Measurements from ENCODE around the gene TMPRSS6.
A peak's percentile ranks its signal among the peaks of the same experiment; 100 is the strongest.

TMPRSS6 gene

GRCh38 chr22:37109242-37109917 lies at the start of gene TMPRSS6:
TMPRSS6 (minus strand) TSS chr22:37109713; CDS start chr22:37103417, 6,296 bp downstream.
- DNase-seq: peak; percentile 27

- DNase-seq: no peak
These were observed 49.4 kb upstream of the TMPRSS6 start for GRCh38 chr22:37158963-37159290.

- no peak for DNase-seq
These were observed 48.2 kb upstream of the TMPRSS6 start for GRCh38 chr22:37157516-37158285.

GRCh38 chr22:37156686-37157435 lies 47.3 kb upstream of the TMPRSS6 start:
- DNase-seq: no peak

- no peak for DNase-seq
These were observed 46.5 kb upstream of the TMPRSS6 start for GRCh38 chr22:37155971-37156370.

GRCh38 chr22:37154925-37155712 lies 45.6 kb upstream of the TMPRSS6 start:
- no peak for DNase-seq

- no peak for DNase-seq
These were observed 44.4 kb upstream of the TMPRSS6 start for GRCh38 chr22:37153901-37154300.

GRCh38 chr22:37151401-37151800 lies 41.9 kb upstream of the TMPRSS6 start:
- no peak for DNase-seq

- no peak for DNase-seq
These were observed 41.2 kb upstream of the TMPRSS6 start for GRCh38 chr22:37150701-37151100.

GRCh38 chr22:37148742-37149665 lies 39.5 kb upstream of the TMPRSS6 start:
- DNase-seq: no peak

- no peak for DNase-seq
These were observed 38.6 kb upstream of the TMPRSS6 start for GRCh38 chr22:37148031-37148651.

GRCh38 chr22:37147186-37147990 lies 37.9 kb upstream of the TMPRSS6 start:
- no peak for DNase-seq

- no peak for DNase-seq
These were observed 37.1 kb upstream of the TMPRSS6 start for GRCh38 chr22:37146507-37147180.

GRCh38 chr22:37146051-37146385 lies 36.5 kb upstream of the TMPRSS6 start:
- no peak for DNase-seq

GRCh38 chr22:37145180-37146050 lies 35.9 kb upstream of the TMPRSS6 start:
- no peak for DNase-seq

GRCh38 chr22:37144180-37144554 lies 34.7 kb upstream of the TMPRSS6 start:
- DNase-seq: no peak

GRCh38 chr22:37141971-37142370 lies 32.5 kb upstream of the TMPRSS6 start:
- DNase-seq: no peak

- DNase-seq: no peak
These were observed 32.0 kb upstream of the TMPRSS6 start for GRCh38 chr22:37141476-37141875.

- no peak for DNase-seq
These were observed 31.3 kb upstream of the TMPRSS6 start for GRCh38 chr22:37140686-37141323.
